Measurements from ENCODE around the gene SARNP. TPM values are rescaled to one million over a fixed set of nuclear protein-coding genes. Genes with fewer than 3 reads are reported as not detected.

SARNP gene, protein sequence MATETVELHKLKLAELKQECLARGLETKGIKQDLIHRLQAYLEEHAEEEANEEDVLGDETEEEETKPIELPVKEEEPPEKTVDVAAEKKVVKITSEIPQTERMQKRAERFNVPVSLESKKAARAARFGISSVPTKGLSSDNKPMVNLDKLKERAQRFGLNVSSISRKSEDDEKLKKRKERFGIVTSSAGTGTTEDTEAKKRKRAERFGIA
- 85.0 to 131 TPM (median 93.2 TPM) in 5 replicates for total RNA-seq (2022; extraction: Qiagen RNA extraction; ENCODE audit: low read depth)

GRCh38 chr12:55817345-55818139, at the start of gene SARNP, which contains the start of gene ORMDL2:
TSS of gene SARNP (minus strand) at chr12:55817724. CDS start at chr12:55817701, 23 bp downstream.
TSS of gene ORMDL2 (plus strand) at chr12:55818041. CDS start at chr12:55819000, 959 bp downstream.

GRCh38 chr12:55842681-55843429, 25.3 kb upstream of the SARNP start, which contains the start of gene MMP19:
TSS of gene MMP19 (minus strand) at chr12:55842936. CDS start at chr12:55842830, 106 bp downstream.

GRCh38 chr12:55742719-55743405, 74.7 kb downstream of the SARNP start, which contains the start of gene GDF11:
TSS of gene GDF11 (plus strand) at chr12:55743122. CDS start at chr12:55743317, 195 bp downstream.

GRCh38 chr12:55728939-55729818, 88.3 kb downstream of the SARNP start, which contains the start of gene CD63:
TSS of gene CD63 (minus strand) at chr12:55729009. CDS start at chr12:55728341, 668 bp downstream.

DNA sequence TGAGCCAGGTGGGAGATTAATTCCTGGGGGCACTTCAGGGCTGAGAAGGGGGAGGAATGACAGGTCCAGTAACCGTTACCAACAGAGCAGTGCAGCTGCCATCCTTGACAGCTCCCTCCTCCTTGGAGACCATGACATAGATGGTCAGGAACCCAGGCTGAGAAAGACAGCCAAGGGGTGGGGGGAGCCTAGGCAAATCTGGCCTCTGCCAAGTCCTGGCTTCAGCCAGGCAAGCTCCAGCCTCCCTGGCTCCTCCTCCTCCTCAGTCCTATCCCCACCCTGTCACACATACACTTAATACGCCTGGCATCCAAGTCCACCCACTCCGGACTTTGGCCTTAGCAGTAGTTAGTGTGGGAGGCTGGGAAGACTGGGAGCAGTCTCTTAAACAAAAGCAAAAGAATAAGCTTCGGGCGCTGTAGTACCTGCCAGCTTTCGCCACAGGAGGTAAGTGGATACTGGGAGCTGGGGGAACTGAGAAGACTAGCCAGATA, 97.4 kb downstream of the SARNP start, which contains the start of gene RDH5:
TSS of gene RDH5 (plus strand) at position 323 of the 494 bp plus-strand sequence. CDS start 792 bp downstream, outside the sequence.

DNA sequence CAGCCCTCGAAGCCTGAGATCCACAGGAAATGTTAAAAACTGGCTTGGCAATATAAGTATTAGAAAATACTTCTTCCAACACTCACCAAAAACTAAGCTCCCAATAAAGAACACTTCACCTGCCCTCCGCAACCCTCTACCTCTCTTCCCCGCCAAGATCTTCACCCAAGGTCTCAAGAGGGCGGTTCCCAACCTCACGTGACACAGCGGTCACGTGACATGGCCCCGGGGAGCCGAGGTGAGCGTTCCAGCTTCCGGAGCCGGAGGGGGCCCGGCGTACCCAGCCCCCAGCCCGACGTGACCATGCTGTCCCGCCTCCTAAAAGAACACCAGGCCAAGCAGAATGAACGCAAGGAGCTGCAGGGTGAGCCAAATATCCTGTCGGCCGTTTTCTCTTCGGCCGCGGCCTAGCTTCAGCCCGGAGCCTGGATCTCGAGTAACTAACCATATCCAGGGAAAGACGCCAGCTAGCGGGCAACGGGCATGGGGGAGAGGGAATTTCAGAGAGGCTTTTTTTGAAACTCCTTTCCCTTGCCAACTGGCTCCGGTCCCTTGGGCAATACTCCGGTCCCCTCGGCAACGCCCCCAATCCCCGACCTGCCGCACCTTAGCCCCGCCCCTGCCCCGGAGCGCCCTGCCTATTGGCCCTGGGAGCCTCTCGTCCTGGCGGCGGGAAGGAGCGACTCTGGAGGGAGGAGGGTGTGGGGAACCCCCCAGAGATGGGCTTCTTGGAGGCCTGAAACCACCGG, 101.5 kb downstream of the SARNP start, which contains the start of gene BLOC1S1:
TSS of gene BLOC1S1 (plus strand) at position 214 of the 749 bp plus-strand sequence. CDS start at position 220, 6 bp downstream.

GRCh38 chr12:55707841-55708694, 109.5 kb downstream of the SARNP start, which contains the start of gene ITGA7:
TSS of gene ITGA7 (minus strand) at chr12:55707904. CDS start at chr12:55707682, 222 bp downstream.

Other genes with a start within 250 kb of the SARNP start
- gene OR2AP1, start 245.3 kb downstream of the SARNP start, total RNA-seq (2022; extraction: Qiagen RNA extraction; ENCODE audit: low read depth): not detected in 5 replicates
- not detected in 5 replicates for gene OR10P1, start 180.8 kb downstream of the SARNP start, total RNA-seq (2022; extraction: Qiagen RNA extraction; ENCODE audit: low read depth)
- 1.1 to 1.4 TPM (median 1.2 TPM) in 5 replicates for gene ITGA7, start 109.8 kb downstream of the SARNP start, total RNA-seq (2022; extraction: Qiagen RNA extraction; ENCODE audit: low read depth)
- gene BLOC1S1, start 101.7 kb downstream of the SARNP start, total RNA-seq (2022; extraction: Qiagen RNA extraction; ENCODE audit: low read depth): 129 to 138 TPM (median 136 TPM) in 5 replicates
- 2.3 to 3.2 TPM (median 2.5 TPM) in 5 replicates for gene RDH5, start 97.3 kb downstream of the SARNP start, total RNA-seq (2022; extraction: Qiagen RNA extraction; ENCODE audit: low read depth)
- gene CD63, start 88.7 kb downstream of the SARNP start, total RNA-seq (2022; extraction: Qiagen RNA extraction; ENCODE audit: low read depth): 649 to 733 TPM (median 670 TPM) in 5 replicates
- 3.9 to 5.7 TPM (median 4.5 TPM) in 5 replicates for gene GDF11, start 74.6 kb downstream of the SARNP start, total RNA-seq (2022; extraction: Qiagen RNA extraction; ENCODE audit: low read depth)
- gene ORMDL2, start 317 bp upstream of the SARNP start, total RNA-seq (2022; extraction: Qiagen RNA extraction; ENCODE audit: low read depth): 78.2 to 99.4 TPM (median 92.8 TPM) in 5 replicates
- 20.9 to 26.5 TPM (median 24.3 TPM) in 5 replicates for gene DNAJC14, start 11.9 kb upstream of the SARNP start, total RNA-seq (2022; extraction: Qiagen RNA extraction; ENCODE audit: low read depth)
- 0.06 to 0.24 TPM (median 0.13 TPM) in 5 replicates for gene MMP19, start 25.2 kb upstream of the SARNP start, total RNA-seq (2022; extraction: Qiagen RNA extraction; ENCODE audit: low read depth)
- 34.7 to 42.9 TPM (median 36.3 TPM) in 5 replicates for gene PYM1, start 110.2 kb upstream of the SARNP start, total RNA-seq (2022; extraction: Qiagen RNA extraction; ENCODE audit: low read depth)
- 13.7 to 22.6 TPM (median 17.9 TPM) in 5 replicates for gene DGKA, start 113.4 kb upstream of the SARNP start, total RNA-seq (2022; extraction: Qiagen RNA extraction; ENCODE audit: low read depth)
- 0.62 to 1.9 TPM (median 1.0 TPM) in 5 replicates for gene PMEL, start 148.3 kb upstream of the SARNP start, total RNA-seq (2022; extraction: Qiagen RNA extraction; ENCODE audit: low read depth)
- gene CDK2, start 149.1 kb upstream of the SARNP start, total RNA-seq (2022; extraction: Qiagen RNA extraction; ENCODE audit: low read depth): 53.4 to 60.4 TPM (median 57.2 TPM) in 5 replicates
- gene RAB5B, start 156.4 kb upstream of the SARNP start, total RNA-seq (2022; extraction: Qiagen RNA extraction; ENCODE audit: low read depth): 27.6 to 39.2 TPM (median 37.6 TPM) in 5 replicates
- gene SUOX, start 179.6 kb upstream of the SARNP start, total RNA-seq (2022; extraction: Qiagen RNA extraction; ENCODE audit: low read depth): 7.8 to 10.5 TPM (median 9.3 TPM) in 5 replicates
- gene IKZF4, start 203.3 kb upstream of the SARNP start, total RNA-seq (2022; extraction: Qiagen RNA extraction; ENCODE audit: low read depth): 2.5 to 3.0 TPM (median 2.8 TPM) in 5 replicates
- gene RPS26, start 224.2 kb upstream of the SARNP start, total RNA-seq (2022; extraction: Qiagen RNA extraction; ENCODE audit: low read depth): 597 to 774 TPM (median 733 TPM) in 5 replicates